Immature natural killer cell (primary cell): Measurements from ENCODE around the gene EGFL8. TPM values are rescaled to one million over a fixed set of nuclear protein-coding genes. Genes with fewer than 3 reads are reported as not detected.
A peak's percentile ranks its signal among the peaks of the same experiment; 100 is the strongest.

Experiments
- DNase-seq, 3 donors: peaks; one replicate each; pipeline ENCODE4 v3.0.0; 2022; ENCODE audit warnings: mixed read lengths in 1 of 3
- H3K27ac Mint-ChIP-seq, 6 donors: one replicate each; pipeline ENCODE4 v1.8.0; 2020; ENCODE audit warnings: mixed read lengths in 6 of 6, mild to moderate bottlenecking in 5 of 6, inconsistent platforms in 4 of 6, moderate library complexity in 3 of 6
- H3K27me3 Mint-ChIP-seq, 3 donors: one replicate each; pipeline ENCODE4 v1.8.0; 2020 to 2021; ENCODE audit warnings: low read depth in 3 of 3, mild to moderate bottlenecking in 3 of 3, mixed read lengths in 3 of 3, moderate library complexity in 3 of 3, inconsistent platforms in 1 of 3
- H3K36me3 Mint-ChIP-seq, 3 donors: one replicate each; pipeline ENCODE4 v1.8.0; 2020; ENCODE audit warnings: mixed read lengths in 3 of 3, inconsistent platforms in 2 of 3, mild to moderate bottlenecking in 2 of 3
- H3K4me1 Mint-ChIP-seq, 2 donors: one replicate each; pipeline ENCODE4 v1.8.0; 2020; ENCODE audit warnings: inconsistent platforms in 2 of 2, mild to moderate bottlenecking in 2 of 2, mixed read lengths in 2 of 2, moderate library complexity in 1 of 2
- H3K4me3 Mint-ChIP-seq, 5 donors: one replicate each; pipeline ENCODE4 v1.8.0; 2020; ENCODE audit warnings: mild to moderate bottlenecking in 5 of 5, mixed read lengths in 5 of 5, inconsistent platforms in 3 of 5, moderate library complexity in 3 of 5
- H3K9me3 Mint-ChIP-seq, 6 donors: one replicate each; pipeline ENCODE4 v1.8.0; 2020; ENCODE audit warnings: mild to moderate bottlenecking in 6 of 6, mixed read lengths in 6 of 6, inconsistent platforms in 4 of 6, moderate library complexity in 3 of 6
- polyA plus RNA-seq, 3 donors: library from polyadenylated mRNA; unstranded; fragments of 300-500 nt; fragmentation: Illumina TruSeq; gene quantifications; one replicate each; pipeline ENCODE4 v1.2.3, GENCODE V29; 2021

The EGFL8 gene
- polyA plus RNA-seq, 3 donors from 2014 or later: not detected

- no peak for DNase-seq
- no peaks in the 10 kb centered on the region for H3K4me1 Mint-ChIP-seq
- peaks cover 3 to 4% (median 3%) of the 10 kb centered on the region in 3 donors for H3K27me3 Mint-ChIP-seq
- no peaks in the 10 kb centered on the region for H3K9me3 Mint-ChIP-seq
- no peak overlapping the region for H3K4me3 Mint-ChIP-seq
- no peak overlapping the region for H3K27ac Mint-ChIP-seq
- peaks cover 11 to 34% (median 18%) of the 10 kb centered on the region in 3 donors for H3K36me3 Mint-ChIP-seq
Measured at GRCh38 chr6:32166411-32167061, 2.1 kb downstream of the EGFL8 start.

- H3K4me3 Mint-ChIP-seq: no peak overlapping the region
- peak overlapping the region in 2 of 6 donors; percentile 12 to 84 for H3K27ac Mint-ChIP-seq
- H3K9me3 Mint-ChIP-seq: no peaks in the 10 kb centered on the region
- DNase-seq: no peak
- H3K36me3 Mint-ChIP-seq: peaks cover 11 to 34% (median 18%) of the 10 kb centered on the region in 3 donors
- H3K27me3 Mint-ChIP-seq: peaks cover 3 to 4% (median 3%) of the 10 kb centered on the region in 3 donors
- no peaks in the 10 kb centered on the region for H3K4me1 Mint-ChIP-seq
Measured at GRCh38 chr6:32167154-32167760, 2.9 kb downstream of the EGFL8 start.

GRCh38 chr6:32167761-32168262 is 3.4 kb downstream of the EGFL8 start:
- peaks cover 11 to 31% (median 18%) of the 10 kb centered on the region in 3 donors for H3K36me3 Mint-ChIP-seq
- no peaks in the 10 kb centered on the region for H3K9me3 Mint-ChIP-seq
- DNase-seq: no peak
- H3K4me3 Mint-ChIP-seq: no peak overlapping the region
- H3K27ac Mint-ChIP-seq: peak overlapping the region in 2 of 6 donors; percentile 12 to 84
- peaks cover 0 to 4% of the 10 kb centered on the region in 2 donors for H3K4me1 Mint-ChIP-seq
- H3K27me3 Mint-ChIP-seq: peaks cover 3 to 4% (median 3%) of the 10 kb centered on the region in 3 donors

GRCh38 chr6:32168350-32168749 is 4.0 kb downstream of the EGFL8 start:
- Mint-ChIP-seq H3K36me3 (peaks cover 11 to 31% (median 18%) of the 10 kb centered on the region in 3 donors), H3K27me3 (peaks cover 3 to 4% (median 3%) of the 10 kb centered on the region in 3 donors), H3K9me3 (no peaks in the 10 kb centered on the region), H3K4me3 (no peak overlapping the region), H3K4me1 (peaks cover 0 to 5% of the 10 kb centered on the region in 2 donors), H3K27ac (no peak overlapping the region)
- DNase-seq: no peak

- no peak overlapping the region for H3K4me3 Mint-ChIP-seq
- H3K36me3 Mint-ChIP-seq: peaks cover 11 to 31% (median 18%) of the 10 kb centered on the region in 3 donors
- no peaks in the 10 kb centered on the region for H3K9me3 Mint-ChIP-seq
- H3K27me3 Mint-ChIP-seq: peaks cover 3 to 4% (median 3%) of the 10 kb centered on the region in 3 donors
- H3K4me1 Mint-ChIP-seq: peaks cover 4 to 9% of the 10 kb centered on the region in 2 donors
- H3K27ac Mint-ChIP-seq: no peak overlapping the region
- DNase-seq: no peak
Measured at GRCh38 chr6:32168807-32169591, 4.6 kb downstream of the EGFL8 start.

GRCh38 chr6:32170294-32170693 is 5.9 kb downstream of the EGFL8 start:
- no peak overlapping the region for H3K27ac Mint-ChIP-seq
- DNase-seq: no peak
- H3K27me3 Mint-ChIP-seq: peaks cover 3 to 4% (median 3%) of the 10 kb centered on the region in 3 donors
- H3K4me1 Mint-ChIP-seq: peaks cover 17 to 22% of the 10 kb centered on the region in 2 donors
- no peak overlapping the region for H3K4me3 Mint-ChIP-seq
- H3K9me3 Mint-ChIP-seq: no peaks in the 10 kb centered on the region
- peaks cover 11 to 31% (median 18%) of the 10 kb centered on the region in 3 donors for H3K36me3 Mint-ChIP-seq

GRCh38 chr6:32171234-32171633 is 6.8 kb downstream of the EGFL8 start:
- H3K4me1 Mint-ChIP-seq: peaks cover 23 to 28% of the 10 kb centered on the region in 2 donors
- DNase-seq: no peak
- peaks cover 3 to 4% (median 3%) of the 10 kb centered on the region in 3 donors for H3K27me3 Mint-ChIP-seq
- H3K4me3 Mint-ChIP-seq: no peak overlapping the region
- H3K36me3 Mint-ChIP-seq: peaks cover 11 to 27% (median 18%) of the 10 kb centered on the region in 3 donors
- no peak overlapping the region for H3K27ac Mint-ChIP-seq
- H3K9me3 Mint-ChIP-seq: no peaks in the 10 kb centered on the region

GRCh38 chr6:32173051-32173727 is 8.8 kb downstream of the EGFL8 start:
- H3K4me3 Mint-ChIP-seq: peak overlapping the region in 1 of 5 donors; percentile 1
- no peak for DNase-seq

GRCh38 chr6:32174416-32174815 is 10.0 kb downstream of the EGFL8 start:
- Mint-ChIP-seq H3K27me3 (peaks cover 10 to 12% (median 10%) of the 10 kb centered on the region in 3 donors), H3K4me1 (peaks cover 51 to 58% of the 10 kb centered on the region in 2 donors), H3K36me3 (peaks cover 5 to 13% (median 10%) of the 10 kb centered on the region in 3 donors), H3K4me3 (peak overlapping the region; percentile 74 to 94 (median 86)), H3K9me3 (no peaks in the 10 kb centered on the region), H3K27ac (peak overlapping the region in 5 of 6 donors; percentile 30 to 89 (median 73))
- no peak for DNase-seq

More at GRCh38 chr6:32173051-32173727, 8.8 kb downstream of the EGFL8 start:
- Mint-ChIP-seq H3K27me3 (peaks cover 10 to 11% (median 10%) of the 10 kb centered on the region in 3 donors), H3K4me1 (peaks cover 41 to 47% of the 10 kb centered on the region in 2 donors), H3K36me3 (peaks cover 5 to 20% (median 10%) of the 10 kb centered on the region in 3 donors), H3K27ac (peak overlapping the region in 4 of 6 donors; percentile 4 to 79 (median 34)), H3K9me3 (no peaks in the 10 kb centered on the region)

- DNase-seq: no peak
- Mint-ChIP-seq H3K36me3 (peaks cover 2 to 7% (median 2%) of the 10 kb centered on the region in 3 donors), H3K4me3 (peak overlapping the region; percentile 85 to 99 (median 91)), H3K27ac (peak overlapping the region; percentile 70 to 100 (median 92)), H3K4me1 (peaks cover 58 to 66% of the 10 kb centered on the region in 2 donors), H3K27me3 (peaks cover 8 to 11% (median 10%) of the 10 kb centered on the region in 3 donors), H3K9me3 (no peaks in the 10 kb centered on the region)
Measured at GRCh38 chr6:32175322-32175710, 10.9 kb downstream of the EGFL8 start.

GRCh38 chr6:32175711-32176475 is 11.5 kb downstream of the EGFL8 start, which contains the start of gene AGPAT1:
AGPAT1 (minus strand) TSS chr6:32176084; CDS start chr6:32171496, 4,588 bp downstream.
- Mint-ChIP-seq H3K27ac (peak within 1 kb of the TSS; percentile 94 to 100 (median 98)), H3K4me1 (peaks cover 64 to 72% of the 10 kb centered on the region in 2 donors), H3K9me3 (no peaks in the 10 kb centered on the region), H3K27me3 (peaks cover 8 to 11% (median 10%) of the 10 kb centered on the region in 3 donors), H3K36me3 (peaks cover 4 to 12% (median 6%) of the 10 kb centered on the region in 3 donors), H3K4me3 (peak within 1 kb of the TSS; percentile 85 to 99 (median 91))
- peak; percentile 96 for DNase-seq

- no peak for DNase-seq
- Mint-ChIP-seq H3K27me3 (peaks cover 8 to 11% (median 9%) of the 10 kb centered on the region in 3 donors), H3K9me3 (no peaks in the 10 kb centered on the region), H3K4me1 (peaks cover 66 to 72% of the 10 kb centered on the region in 2 donors), H3K27ac (peak overlapping the region; percentile 94 to 100 (median 98)), H3K36me3 (peaks cover 4 to 10% (median 6%) of the 10 kb centered on the region in 3 donors), H3K4me3 (peak overlapping the region; percentile 85 to 99 (median 91))
Measured at GRCh38 chr6:32176476-32177182, 12.2 kb downstream of the EGFL8 start.
